Gastroesophageal sphincter (tissue), 3 donors: Measurements from ENCODE around the gene RPL28.

ENCODE experiments used
- CTCF ChIP-seq, 4 experiments: fragments of 200-600 bp in 2 of 4; fragments of 450-650 bp in 2 of 4; sonication (generic) in 1 of 4; IDR thresholded peaks; one replicate each; pipeline ENCODE4 v1.5.1; 2017 to 2019; ENCODE audit warnings: antibody characterized with exemption in 4 of 4, mild to moderate bottlenecking in 2 of 4, moderate library complexity in 2 of 4
- POLR2A ChIP-seq, 2 donors: fragments of 450-650 bp; IDR thresholded peaks; one replicate each; pipeline ENCODE4 v1.6.1; 2017; ENCODE audit warnings: antibody characterized with exemption in 2 of 2, mild to moderate bottlenecking in 2 of 2, moderate library complexity in 1 of 2
- POLR2AphosphoS5 ChIP-seq: sonication (generic); formaldehyde crosslinking; IDR thresholded peaks from one replicate; pipeline ENCODE4 v1.6.1; 2017; ENCODE audit warnings: antibody characterized with exemption

DNA sequence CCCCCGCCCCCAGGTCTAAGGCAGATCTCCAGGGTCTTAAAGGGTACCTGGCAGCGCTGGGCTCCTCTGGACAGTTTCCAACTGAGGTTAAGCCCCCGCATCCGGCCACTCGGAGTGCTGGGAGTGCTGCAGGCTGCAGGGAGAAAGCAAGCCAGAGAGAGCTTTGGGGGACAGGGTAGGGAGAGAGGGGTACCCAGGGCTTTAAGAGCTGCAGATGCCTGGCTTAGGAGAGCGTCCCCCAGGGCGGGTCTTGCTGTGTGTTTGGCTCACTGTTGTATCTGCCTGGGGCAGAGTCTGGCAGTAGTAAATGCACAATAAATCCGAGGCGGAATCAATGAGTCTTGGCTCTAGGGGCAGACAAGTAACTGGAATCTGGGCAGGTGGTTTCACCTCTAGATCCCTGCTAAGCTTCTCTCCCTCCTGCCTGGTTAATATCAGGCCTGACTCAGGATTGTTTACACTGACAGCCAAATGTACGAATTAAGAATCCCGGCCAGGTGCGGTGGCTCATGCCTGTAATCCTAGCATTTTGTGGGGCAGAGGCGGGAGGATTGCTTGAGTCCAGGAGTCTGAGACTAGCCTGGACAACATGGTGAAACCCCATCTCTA, 30.4 kb upstream of the RPL28 start:
- TF ChIP-seq POLR2A (IDR thresholded peaks at IDR 0.05): no peak
- no peak for TF ChIP-seq CTCF (IDR thresholded peaks at IDR 0.05)
- no peak for TF ChIP-seq POLR2AphosphoS5
